Coronary artery (tissue), 2 donors: ENCODE results near the gene CCNH.

Experiments used
- DNase-seq: peaks from one replicate; pipeline ENCODE4 v3.0.0-alpha.2; 2017; ENCODE audit warnings: low spot score
- H3K27ac ChIP-seq, 2 donors: fragments of 200-600 bp; sonication (generic); one replicate each; pipeline ENCODE4 v1.5.1; 2016 to 2019
- H3K4me3 ChIP-seq: fragments of 200-600 bp; sonication (generic); 2 replicates; pipeline ENCODE4 v1.5.1; 2016; ENCODE audit warnings: mild to moderate bottlenecking, moderate library complexity
- CTCF ChIP-seq: fragments of 200-600 bp; sonication (generic); IDR thresholded peaks from one replicate; pipeline ENCODE4 v1.5.1; 2019; ENCODE audit warnings: antibody characterized with exemption

Gene CCNH

DNA sequence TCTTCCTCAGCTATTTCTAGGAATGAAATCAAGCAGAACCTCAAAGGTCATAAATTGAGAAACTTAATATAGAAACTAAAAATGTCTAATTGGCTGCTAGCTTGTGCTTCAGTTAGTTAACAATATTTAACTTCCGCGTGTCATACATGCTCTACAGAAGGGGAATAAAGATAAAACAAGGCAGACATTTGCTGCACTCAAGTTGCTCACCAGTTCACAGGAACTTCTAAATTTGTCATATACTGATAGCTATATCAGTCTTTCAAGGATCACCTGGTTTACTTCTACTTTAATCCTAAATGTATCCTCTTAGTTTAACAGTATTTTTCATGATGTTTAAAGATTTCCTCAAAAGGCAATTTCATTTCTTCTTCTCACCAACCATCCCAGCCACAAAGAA is 8.4 kb downstream of the CCNH start:
- no peak overlapping the region for H3K4me3 ChIP-seq
- no peak for DNase-seq
- TF ChIP-seq CTCF = no peak
- H3K27ac ChIP-seq = no peak overlapping the region

- TF ChIP-seq CTCF = no peak
- no peak overlapping the region for H3K27ac ChIP-seq
- no peak overlapping the region for H3K4me3 ChIP-seq
- no peak for DNase-seq
These were observed 8.8 kb downstream of the CCNH start for GRCh38 chr5:87403899-87404298.

GRCh38 chr5:87403409-87403808 is 9.3 kb downstream of the CCNH start:
- H3K4me3 ChIP-seq = no peak overlapping the region
- DNase-seq = no peak
- no peak overlapping the region for H3K27ac ChIP-seq
- no peak for TF ChIP-seq CTCF

GRCh38 chr5:87401626-87402025 is 11.1 kb downstream of the CCNH start:
- no peak for DNase-seq
- no peak for TF ChIP-seq CTCF
- no peak overlapping the region for H3K4me3 ChIP-seq
- no peak overlapping the region for H3K27ac ChIP-seq

DNA sequence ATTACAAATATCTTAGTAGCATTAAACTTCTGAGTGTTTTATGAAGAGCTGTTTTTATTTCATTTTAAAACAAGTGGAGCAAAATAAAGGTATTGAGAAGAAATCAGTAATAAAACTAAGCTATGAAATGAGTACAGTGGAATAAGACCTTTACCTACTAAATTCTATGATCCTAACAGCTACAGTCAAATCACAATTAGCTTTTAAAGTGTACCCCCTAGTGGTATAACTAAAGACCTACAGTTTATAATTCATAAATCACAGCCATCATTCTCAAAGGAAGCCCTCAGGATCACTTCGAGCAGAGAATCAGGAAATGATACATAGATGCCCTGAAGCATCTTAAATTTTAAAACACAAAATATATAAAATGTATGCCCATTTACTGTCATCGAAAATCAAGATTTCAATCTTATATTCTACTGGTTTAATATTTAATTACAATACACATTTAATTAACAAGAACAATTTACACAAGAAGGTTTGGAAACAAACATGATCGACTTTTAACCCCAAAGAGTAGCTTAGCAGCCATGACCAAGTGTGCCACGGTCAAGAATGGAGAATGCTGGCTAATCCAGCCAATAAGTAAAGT is 12.3 kb downstream of the CCNH start:
- DNase-seq = no peak

DNA sequence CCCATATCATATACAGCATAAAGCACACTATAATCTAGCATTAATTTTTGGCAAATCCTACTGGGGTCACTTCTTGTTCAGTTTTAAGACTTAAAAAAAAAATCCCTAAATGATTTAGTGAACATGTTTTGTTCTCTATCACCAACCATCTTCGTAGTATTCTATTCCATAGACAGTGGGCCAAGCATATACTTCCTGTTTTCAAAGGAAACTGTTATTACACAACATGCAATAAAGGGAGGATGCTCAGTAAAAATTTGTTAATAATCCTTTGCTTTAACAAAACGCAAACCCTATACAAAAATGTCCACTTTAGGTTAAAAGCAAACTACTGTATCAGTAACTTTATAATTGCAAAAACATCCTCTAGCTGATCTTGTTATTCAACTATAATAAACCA is 13.0 kb downstream of the CCNH start:
- no peak overlapping the region for H3K4me3 ChIP-seq
- TF ChIP-seq CTCF = no peak
- no peak for DNase-seq
- H3K27ac ChIP-seq = peak overlapping the region in 1 of 2 donors; percentile 13

More for the DNA sequence above, 12.3 kb downstream of the CCNH start:
- Histone ChIP-seq H3K4me3 (no peak overlapping the region), H3K27ac (no peak overlapping the region)
- TF ChIP-seq CTCF = peak; percentile 47

DNA sequence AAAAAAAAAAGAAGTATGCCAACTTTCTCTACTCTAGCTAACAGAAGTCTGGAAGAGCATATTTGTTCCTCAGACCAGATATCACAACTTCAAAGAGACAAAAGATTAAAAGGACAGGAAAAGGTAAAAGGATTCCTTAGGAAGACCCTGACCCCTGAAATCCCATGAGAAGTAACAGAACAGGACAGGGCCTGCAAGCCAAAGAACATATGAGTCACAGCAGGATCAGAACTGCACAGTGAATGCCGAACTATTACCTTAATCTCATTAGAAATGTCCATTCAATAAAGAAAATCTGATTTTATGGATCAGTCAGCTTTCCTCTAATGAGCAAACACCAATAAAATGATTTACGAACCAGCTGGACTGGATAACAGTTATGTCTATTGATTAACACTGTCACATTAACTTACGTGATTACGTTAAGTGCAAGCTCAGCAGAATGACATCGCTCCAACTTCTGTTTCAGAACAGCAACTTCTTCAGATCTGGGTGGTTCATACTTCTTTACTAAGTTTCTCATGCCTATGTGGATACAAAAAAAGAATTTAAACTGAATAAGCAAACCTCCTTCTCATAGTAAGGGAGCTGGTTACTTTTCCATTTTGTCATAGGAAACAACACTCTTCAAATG is 13.6 kb downstream of the CCNH start:
- Histone ChIP-seq H3K4me3 (no peak overlapping the region), H3K27ac (peak overlapping the region in 1 of 2 donors; percentile 13)
- TF ChIP-seq CTCF = no peak
- no peak for DNase-seq
